Measurements from ENCODE around the gene NLGN1.

- TF ChIP-seq CTCF (IDR thresholded peaks at IDR 0.05) (no peak), POLR2AphosphoS5 (IDR thresholded peaks at IDR 0.05) (no peak), POLR2A (IDR thresholded peaks at IDR 0.05) (no peak)
Observed at GRCh38 chr3:173744895-173745294, 347.4 kb downstream of the NLGN1 start.
